ENCODE results near the gene FAM20C. TPM values are rescaled to one million over a fixed set of nuclear protein-coding genes. Genes with fewer than 3 reads are reported as not detected.

FAM20C gene
- total RNA-seq, 2 donors from 2014 or later, result 18.5 to 18.9 TPM

GRCh38 chr7:253581-254336 is 61.4 kb downstream of the FAM20C start:
- no peak overlapping the region for H3K4me3 ChIP-seq
- peaks cover 4% of the 10 kb centered on the region for H3K36me3 ChIP-seq
- DNase-seq, result no peak
- intact Hi-C loops (cut with DNase I), result no loop called here
- no peaks in the 10 kb centered on the region for H3K27me3 ChIP-seq
- H3K27ac ChIP-seq, result no peak overlapping the region
- no peaks in the 10 kb centered on the region for H3K9me3 ChIP-seq
- H3K9ac ChIP-seq (ENCODE audit: low read depth in 2 of 2, low read length in 2 of 2), result no peak overlapping the region
- no peaks in the 10 kb centered on the region for H3K4me1 ChIP-seq
- TF ChIP-seq, protein P1, sequence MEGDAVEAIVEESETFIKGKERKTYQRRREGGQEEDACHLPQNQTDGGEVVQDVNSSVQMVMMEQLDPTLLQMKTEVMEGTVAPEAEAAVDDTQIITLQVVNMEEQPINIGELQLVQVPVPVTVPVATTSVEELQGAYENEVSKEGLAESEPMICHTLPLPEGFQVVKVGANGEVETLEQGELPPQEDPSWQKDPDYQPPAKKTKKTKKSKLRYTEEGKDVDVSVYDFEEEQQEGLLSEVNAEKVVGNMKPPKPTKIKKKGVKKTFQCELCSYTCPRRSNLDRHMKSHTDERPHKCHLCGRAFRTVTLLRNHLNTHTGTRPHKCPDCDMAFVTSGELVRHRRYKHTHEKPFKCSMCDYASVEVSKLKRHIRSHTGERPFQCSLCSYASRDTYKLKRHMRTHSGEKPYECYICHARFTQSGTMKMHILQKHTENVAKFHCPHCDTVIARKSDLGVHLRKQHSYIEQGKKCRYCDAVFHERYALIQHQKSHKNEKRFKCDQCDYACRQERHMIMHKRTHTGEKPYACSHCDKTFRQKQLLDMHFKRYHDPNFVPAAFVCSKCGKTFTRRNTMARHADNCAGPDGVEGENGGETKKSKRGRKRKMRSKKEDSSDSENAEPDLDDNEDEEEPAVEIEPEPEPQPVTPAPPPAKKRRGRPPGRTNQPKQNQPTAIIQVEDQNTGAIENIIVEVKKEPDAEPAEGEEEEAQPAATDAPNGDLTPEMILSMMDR (IDR thresholded peaks at IDR 0.05), result no peak

- no peaks in the 10 kb centered on the region for H3K27me3 ChIP-seq
- H3K27ac ChIP-seq, result no peak overlapping the region
- intact Hi-C loops (cut with DNase I), result no loop called here
- H3K9me3 ChIP-seq, result no peaks in the 10 kb centered on the region
- H3K9ac ChIP-seq (ENCODE audit: low read depth in 2 of 2, low read length in 2 of 2), result no peak overlapping the region
- H3K4me3 ChIP-seq, result no peak overlapping the region
- no peak for DNase-seq
- peaks cover 4% of the 10 kb centered on the region for H3K36me3 ChIP-seq
- TF ChIP-seq, protein P1 (IDR thresholded peaks at IDR 0.05), result no peak
- H3K4me1 ChIP-seq, result no peaks in the 10 kb centered on the region
Measured at GRCh38 chr7:254337-255037, 62.1 kb downstream of the FAM20C start.

GRCh38 chr7:255038-255435 is 62.7 kb downstream of the FAM20C start:
- DNase-seq, result no peak
- Histone ChIP-seq H3K4me3 (no peak overlapping the region), H3K27me3 (no peaks in the 10 kb centered on the region), H3K9ac (ENCODE audit: low read depth in 2 of 2, low read length in 2 of 2) (no peak overlapping the region), H3K9me3 (no peaks in the 10 kb centered on the region), H3K36me3 (peaks cover 4% of the 10 kb centered on the region), H3K4me1 (no peaks in the 10 kb centered on the region), H3K27ac (no peak overlapping the region)
- intact Hi-C loops (cut with DNase I), result no loop called here
- TF ChIP-seq, protein P1 (IDR thresholded peaks at IDR 0.05), result no peak

GRCh38 chr7:255721-256361 is 63.5 kb downstream of the FAM20C start:
- Histone ChIP-seq H3K36me3 (peaks cover 4% of the 10 kb centered on the region), H3K4me1 (peaks cover 1% of the 10 kb centered on the region), H3K27me3 (no peaks in the 10 kb centered on the region), H3K27ac (no peak overlapping the region), H3K9me3 (no peaks in the 10 kb centered on the region), H3K4me3 (no peak overlapping the region), H3K9ac (ENCODE audit: low read depth in 2 of 2, low read length in 2 of 2) (no peak overlapping the region)
- TF ChIP-seq, protein P1 (IDR thresholded peaks at IDR 0.05), result no peak
- no peak for DNase-seq
- intact Hi-C loops (cut with DNase I), result no loop called here

GRCh38 chr7:256461-256940 is 64.1 kb downstream of the FAM20C start:
- Histone ChIP-seq H3K27me3 (no peaks in the 10 kb centered on the region), H3K4me1 (peaks cover 4% of the 10 kb centered on the region), H3K9me3 (no peaks in the 10 kb centered on the region), H3K36me3 (peaks cover 4% of the 10 kb centered on the region), H3K9ac (ENCODE audit: low read depth in 2 of 2, low read length in 2 of 2) (no peak overlapping the region), H3K4me3 (no peak overlapping the region), H3K27ac (no peak overlapping the region)
- intact Hi-C loops (cut with DNase I), result no loop called here
- no peak for DNase-seq
- TF ChIP-seq, protein P1 (IDR thresholded peaks at IDR 0.05), result no peak
